Measurements from ENCODE around the gene KCTD5. TPM values are rescaled to one million over a fixed set of nuclear protein-coding genes. Genes with fewer than 3 reads are reported as not detected.
"Not testable (repeated sequence)": the region's sequence is repeated elsewhere in the genome, so short reads cannot be mapped to it uniquely, and the experiment has no call there.

KCTD5 gene
- total RNA-seq, 5 donors from 2014 or later (not counting 1 experiment from before 2014, with no cell fraction given): 19.5 to 29.1 (median 26.3) TPM

GRCh38 chr16:2660755-2661373, 21.5 kb upstream of the KCTD5 start:
- Mint-ChIP-seq H3K4me1 (peaks cover 31 to 51% (median 31%) of the 10 kb centered on the region in 3 donors), H3K36me3 (peaks cover 15% of the 10 kb centered on the region), H3K27ac (peak overlapping the region; percentile 28 to 58)
- DNase-seq: peak in 26 of 35 experiments; percentile 6 to 54 (median 28)
- H3K9me3 ChIP-seq; H3K27me3 Mint-ChIP-seq; H3K9me3 Mint-ChIP-seq; H3K4me3 ChIP-seq (ENCODE audit: control insufficient read depth in 1 of 2, extremely low read depth in 1 of 2, low read length in 1 of 2); H3K27ac ChIP-seq (ENCODE audit: low read length); H3K36me3 ChIP-seq (ENCODE audit: control insufficient read depth in 2 of 2, extremely low read depth in 1 of 2, insufficient read depth in 1 of 2, low read length in 1 of 2); H3K27me3 ChIP-seq (replicated peaks in 1 of 2; ENCODE audit: control insufficient read depth in 2 of 2, extremely low read depth in 1 of 2, insufficient read depth in 2 of 2, low read length in 1 of 2); H3K4me1 ChIP-seq (ENCODE audit: control insufficient read depth in 1 of 2, extremely low read depth in 1 of 2, insufficient read depth in 2 of 2, low read length in 2 of 2); H3K4me3 Mint-ChIP-seq; POLR2A ChIA-PET; CTCF ChIA-PET: not testable (repeated sequence)
- WGBS (ENCODE audit: insufficient coverage): 48% methylated on average over 6 of the region's 21 CpGs
- ATAC-seq (replicated peaks in 1 of 4): peak in 1 of 4 experiments; percentile 55

GRCh38 chr16:2663553-2664546, 18.5 kb upstream of the KCTD5 start:
- H3K27me3 ChIP-seq (replicated peaks in 1 of 2; ENCODE audit: control insufficient read depth in 2 of 2, extremely low read depth in 1 of 2, insufficient read depth in 2 of 2, low read length in 1 of 2): no peaks in the 10 kb centered on the region
- POLR2A ChIA-PET: no interaction called here
- ATAC-seq (replicated peaks in 1 of 4) (peak; percentile 61 to 92 (median 78)), DNase-seq (peak in 5 of 35 experiments; percentile 19 to 50 (median 21))
- no peaks in the 10 kb centered on the region for H3K27me3 Mint-ChIP-seq
- H3K27ac ChIP-seq (ENCODE audit: low read length): peak overlapping the region; percentile 50
- whole genome bisulfite sequencing (ENCODE audit: insufficient coverage): 40% methylated on average over 20 of the region's 23 CpGs
- CTCF ChIA-PET: no interaction called here
- H3K9me3 ChIP-seq: no peaks in the 10 kb centered on the region
- peaks cover 3 to 7% of the 10 kb centered on the region in 2 donors for H3K36me3 ChIP-seq (ENCODE audit: control insufficient read depth in 2 of 2, extremely low read depth in 1 of 2, insufficient read depth in 1 of 2, low read length in 1 of 2)
- H3K9me3 Mint-ChIP-seq: no peaks in the 10 kb centered on the region
- peaks cover 26 to 49% (median 31%) of the 10 kb centered on the region in 3 donors for H3K4me1 Mint-ChIP-seq
- H3K36me3 Mint-ChIP-seq: peaks cover 32% of the 10 kb centered on the region
- H3K4me1 ChIP-seq (ENCODE audit: control insufficient read depth in 1 of 2, extremely low read depth in 1 of 2, insufficient read depth in 2 of 2, low read length in 2 of 2): no peaks in the 10 kb centered on the region
- H3K4me3 ChIP-seq (ENCODE audit: control insufficient read depth in 1 of 2, extremely low read depth in 1 of 2, low read length in 1 of 2): no peak overlapping the region
- H3K4me3 Mint-ChIP-seq: peak overlapping the region; percentile 24 to 63 (median 54)
- peak overlapping the region; percentile 95 to 97 for H3K27ac Mint-ChIP-seq

- CTCF ChIA-PET: no interaction called here
- H3K27me3 ChIP-seq (replicated peaks in 1 of 2; ENCODE audit: control insufficient read depth in 2 of 2, extremely low read depth in 1 of 2, insufficient read depth in 2 of 2, low read length in 1 of 2): no peaks in the 10 kb centered on the region
- peak overlapping the region; percentile 50 for H3K27ac ChIP-seq (ENCODE audit: low read length)
- no peak for DNase-seq
- Mint-ChIP-seq H3K36me3 (peaks cover 32% of the 10 kb centered on the region), H3K4me1 (peaks cover 31 to 52% (median 34%) of the 10 kb centered on the region in 3 donors), H3K27me3 (no peaks in the 10 kb centered on the region), H3K9me3 (no peaks in the 10 kb centered on the region), H3K27ac (peak overlapping the region; percentile 95 to 97), H3K4me3 (no peak overlapping the region)
- POLR2A ChIA-PET: no interaction called here
- H3K4me1 ChIP-seq (ENCODE audit: control insufficient read depth in 1 of 2, extremely low read depth in 1 of 2, insufficient read depth in 2 of 2, low read length in 2 of 2): no peaks in the 10 kb centered on the region
- H3K4me3 ChIP-seq (ENCODE audit: control insufficient read depth in 1 of 2, extremely low read depth in 1 of 2, low read length in 1 of 2): no peak overlapping the region
- H3K9me3 ChIP-seq: no peaks in the 10 kb centered on the region
- 89% methylated on average over 8 of the region's 9 CpGs for WGBS (ENCODE audit: insufficient coverage)
- ATAC-seq (replicated peaks in 1 of 4): no peak
- peaks cover 3 to 9% of the 10 kb centered on the region in 2 donors for H3K36me3 ChIP-seq (ENCODE audit: control insufficient read depth in 2 of 2, extremely low read depth in 1 of 2, insufficient read depth in 1 of 2, low read length in 1 of 2)
Measured at GRCh38 chr16:2664574-2664982, 17.7 kb upstream of the KCTD5 start.

GRCh38 chr16:2666671-2667070, 15.7 kb upstream of the KCTD5 start:
- H3K4me1 ChIP-seq (ENCODE audit: control insufficient read depth in 1 of 2, extremely low read depth in 1 of 2, insufficient read depth in 2 of 2, low read length in 2 of 2): peaks cover 0 to 12% of the 10 kb centered on the region in 2 experiments
- POLR2A ChIA-PET; H3K27me3 Mint-ChIP-seq; H3K27ac ChIP-seq (ENCODE audit: low read length); DNase-seq; H3K4me3 Mint-ChIP-seq; CTCF ChIA-PET; H3K36me3 ChIP-seq (ENCODE audit: control insufficient read depth in 2 of 2, extremely low read depth in 1 of 2, insufficient read depth in 1 of 2, low read length in 1 of 2); ATAC-seq (replicated peaks in 1 of 4); H3K27ac Mint-ChIP-seq; H3K9me3 ChIP-seq; H3K27me3 ChIP-seq (replicated peaks in 1 of 2; ENCODE audit: control insufficient read depth in 2 of 2, extremely low read depth in 1 of 2, insufficient read depth in 2 of 2, low read length in 1 of 2); H3K9me3 Mint-ChIP-seq; H3K4me3 ChIP-seq (ENCODE audit: control insufficient read depth in 1 of 2, extremely low read depth in 1 of 2, low read length in 1 of 2): not testable (repeated sequence)
- Mint-ChIP-seq H3K4me1 (peaks cover 31 to 60% (median 39%) of the 10 kb centered on the region in 3 donors), H3K36me3 (peaks cover 32% of the 10 kb centered on the region)
- 93% methylated on average over 5 of the region's 7 CpGs for WGBS (ENCODE audit: insufficient coverage)

- H3K27me3 Mint-ChIP-seq; H3K9me3 ChIP-seq; H3K36me3 ChIP-seq (ENCODE audit: control insufficient read depth in 2 of 2, extremely low read depth in 1 of 2, insufficient read depth in 1 of 2, low read length in 1 of 2); DNase-seq; H3K9me3 Mint-ChIP-seq; H3K27ac ChIP-seq (ENCODE audit: low read length); ATAC-seq (replicated peaks in 1 of 4); CTCF ChIA-PET; H3K27me3 ChIP-seq (replicated peaks in 1 of 2; ENCODE audit: control insufficient read depth in 2 of 2, extremely low read depth in 1 of 2, insufficient read depth in 2 of 2, low read length in 1 of 2); H3K4me3 ChIP-seq (ENCODE audit: control insufficient read depth in 1 of 2, extremely low read depth in 1 of 2, low read length in 1 of 2): not testable (repeated sequence)
- peak overlapping the region in 1 of 2 donors; percentile 52 for H3K27ac Mint-ChIP-seq
- POLR2A ChIA-PET: interaction anchor here in 1 of 2 donors (0.5 kb wide), 1 partner anchor 20 kb away, joined by 3 read pairs; no protein-coding TSS in a partner anchor
- WGBS (ENCODE audit: insufficient coverage): no CpG with 5 or more reads among the region's 10 CpGs
- peaks cover 5 to 28% of the 10 kb centered on the region in 2 experiments for H3K4me1 ChIP-seq (ENCODE audit: control insufficient read depth in 1 of 2, extremely low read depth in 1 of 2, insufficient read depth in 2 of 2, low read length in 2 of 2)
- peak overlapping the region; percentile 43 to 60 (median 55) for H3K4me3 Mint-ChIP-seq
- H3K36me3 Mint-ChIP-seq: peaks cover 17% of the 10 kb centered on the region
- peaks cover 24 to 45% (median 32%) of the 10 kb centered on the region in 3 donors for H3K4me1 Mint-ChIP-seq
Measured at GRCh38 chr16:2669587-2669986, 12.7 kb upstream of the KCTD5 start.

GRCh38 chr16:2670017-2670416, 12.3 kb upstream of the KCTD5 start:
- Mint-ChIP-seq H3K36me3 (peaks cover 17% of the 10 kb centered on the region), H3K27ac (peak overlapping the region in 1 of 2 donors; percentile 61), H3K4me1 (peaks cover 24 to 42% (median 32%) of the 10 kb centered on the region in 3 donors), H3K4me3 (peak overlapping the region; percentile 47 to 60 (median 55))
- H3K27me3 Mint-ChIP-seq; ATAC-seq (replicated peaks in 1 of 4); H3K9me3 Mint-ChIP-seq; H3K27me3 ChIP-seq (replicated peaks in 1 of 2; ENCODE audit: control insufficient read depth in 2 of 2, extremely low read depth in 1 of 2, insufficient read depth in 2 of 2, low read length in 1 of 2); POLR2A ChIA-PET; CTCF ChIA-PET; H3K4me3 ChIP-seq (ENCODE audit: control insufficient read depth in 1 of 2, extremely low read depth in 1 of 2, low read length in 1 of 2); H3K27ac ChIP-seq (ENCODE audit: low read length); H3K9me3 ChIP-seq; H3K36me3 ChIP-seq (ENCODE audit: control insufficient read depth in 2 of 2, extremely low read depth in 1 of 2, insufficient read depth in 1 of 2, low read length in 1 of 2): not testable (repeated sequence)
- DNase-seq: peak in 29 of 35 experiments; percentile 14 to 71 (median 45)
- 0% methylated on average over 8 of the region's 15 CpGs for WGBS (ENCODE audit: insufficient coverage)
- H3K4me1 ChIP-seq (ENCODE audit: control insufficient read depth in 1 of 2, extremely low read depth in 1 of 2, insufficient read depth in 2 of 2, low read length in 2 of 2): peaks cover 5 to 28% of the 10 kb centered on the region in 2 experiments

Measured in T-cell (primary cell).